ENCODE results near the gene DTX3. TPM values are rescaled to one million over a fixed set of nuclear protein-coding genes. Genes with fewer than 3 reads are reported as not detected.
"Not testable (repeated sequence)": the region's sequence is repeated elsewhere in the genome, so short reads cannot be mapped to it uniquely, and the experiment has no call there.

The DTX3 gene
- total RNA-seq, 1 donor from 2014 or later, result 43.7 TPM

DNA sequence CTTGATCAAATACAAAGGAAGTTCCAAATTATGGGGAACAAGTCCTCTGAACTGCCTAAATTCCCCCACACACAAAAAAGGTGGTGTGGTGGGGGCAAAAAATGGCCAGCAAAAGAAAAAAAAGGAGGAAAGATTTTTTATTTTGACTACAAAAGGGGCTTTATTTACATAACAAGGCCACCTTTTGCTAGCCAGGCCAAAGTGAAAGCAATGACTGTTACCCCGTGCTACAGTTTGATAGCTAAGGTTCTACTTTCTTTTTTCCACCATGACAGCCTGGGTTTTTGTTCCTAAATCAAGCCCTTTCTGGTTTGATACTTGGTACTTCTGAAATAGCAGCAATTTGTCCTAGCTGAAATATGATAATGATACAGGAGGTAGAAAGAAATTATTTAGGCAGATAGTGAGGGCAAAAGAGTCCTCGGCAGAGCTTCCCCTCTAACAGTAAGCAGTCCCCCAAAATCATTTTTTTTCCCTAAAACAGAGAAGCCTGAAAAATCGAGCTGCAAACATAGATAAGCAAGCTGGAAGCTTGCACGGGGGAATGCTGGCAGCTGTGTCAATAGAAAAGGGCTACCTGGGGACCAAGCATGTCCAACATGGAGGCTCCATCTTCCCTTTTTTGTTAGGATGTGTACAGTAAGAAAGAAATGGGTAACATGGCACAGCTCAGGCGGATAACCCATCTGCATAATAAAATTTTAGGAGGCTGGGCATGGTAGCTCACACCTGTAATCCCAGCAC, 37.2 kb downstream of the DTX3 start:
- Mint-ChIP-seq H3K27me3 (ENCODE audit: unreplicated experiment) (no peaks in the 10 kb centered on the region), H3K36me3 (ENCODE audit: low read depth, unreplicated experiment) (peaks cover 4% of the 10 kb centered on the region), H3K9me3 (ENCODE audit: unreplicated experiment) (peaks cover 4% of the 10 kb centered on the region), H3K4me3 (ENCODE audit: unreplicated experiment) (no peak overlapping the region), H3K27ac (ENCODE audit: unreplicated experiment) (no peak overlapping the region), H3K4me1 (ENCODE audit: unreplicated experiment) (no peaks in the 10 kb centered on the region)
- TF ChIP-seq, protein P1, sequence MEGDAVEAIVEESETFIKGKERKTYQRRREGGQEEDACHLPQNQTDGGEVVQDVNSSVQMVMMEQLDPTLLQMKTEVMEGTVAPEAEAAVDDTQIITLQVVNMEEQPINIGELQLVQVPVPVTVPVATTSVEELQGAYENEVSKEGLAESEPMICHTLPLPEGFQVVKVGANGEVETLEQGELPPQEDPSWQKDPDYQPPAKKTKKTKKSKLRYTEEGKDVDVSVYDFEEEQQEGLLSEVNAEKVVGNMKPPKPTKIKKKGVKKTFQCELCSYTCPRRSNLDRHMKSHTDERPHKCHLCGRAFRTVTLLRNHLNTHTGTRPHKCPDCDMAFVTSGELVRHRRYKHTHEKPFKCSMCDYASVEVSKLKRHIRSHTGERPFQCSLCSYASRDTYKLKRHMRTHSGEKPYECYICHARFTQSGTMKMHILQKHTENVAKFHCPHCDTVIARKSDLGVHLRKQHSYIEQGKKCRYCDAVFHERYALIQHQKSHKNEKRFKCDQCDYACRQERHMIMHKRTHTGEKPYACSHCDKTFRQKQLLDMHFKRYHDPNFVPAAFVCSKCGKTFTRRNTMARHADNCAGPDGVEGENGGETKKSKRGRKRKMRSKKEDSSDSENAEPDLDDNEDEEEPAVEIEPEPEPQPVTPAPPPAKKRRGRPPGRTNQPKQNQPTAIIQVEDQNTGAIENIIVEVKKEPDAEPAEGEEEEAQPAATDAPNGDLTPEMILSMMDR (IDR thresholded peaks at IDR 0.05; ENCODE audit: unreplicated experiment), result no peak
- no peak for DNase-seq (ENCODE audit: low spot score)

DNA sequence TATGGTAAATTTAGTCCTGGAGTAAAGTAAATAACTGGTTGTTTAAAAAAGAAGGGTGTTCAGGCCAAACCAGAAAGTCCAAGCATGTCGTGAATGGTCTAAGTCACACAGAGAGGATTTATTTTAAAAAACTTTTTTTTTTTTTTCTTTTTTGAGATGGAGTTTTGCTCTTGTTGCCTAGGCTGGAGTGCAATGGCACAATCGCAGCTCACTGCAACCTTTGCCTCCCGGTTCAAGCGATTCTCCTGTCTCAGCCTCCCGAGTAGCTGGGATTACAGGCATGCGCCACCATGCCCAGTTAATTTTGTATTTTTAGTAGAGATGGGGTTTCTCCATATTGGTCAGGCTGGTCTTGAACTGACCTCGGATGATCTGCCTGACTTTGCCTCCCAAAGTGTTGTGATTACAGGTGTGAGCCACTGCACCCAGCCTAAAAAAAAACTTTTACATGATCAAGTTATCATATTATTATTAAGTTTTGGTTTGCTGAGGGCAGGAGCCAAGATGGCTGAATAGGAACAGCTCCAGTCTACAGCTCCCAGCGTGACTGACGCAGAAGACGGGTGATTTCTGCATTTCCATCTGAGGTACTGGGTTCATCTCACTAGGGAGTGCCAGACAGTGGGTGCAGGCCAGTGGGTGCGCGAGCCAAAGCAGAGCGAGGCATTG, 41.5 kb downstream of the DTX3 start:
- H3K27ac Mint-ChIP-seq (ENCODE audit: unreplicated experiment); H3K36me3 Mint-ChIP-seq (ENCODE audit: low read depth, unreplicated experiment); H3K9me3 Mint-ChIP-seq (ENCODE audit: unreplicated experiment); H3K4me3 Mint-ChIP-seq (ENCODE audit: unreplicated experiment); DNase-seq (ENCODE audit: low spot score); H3K27me3 Mint-ChIP-seq (ENCODE audit: unreplicated experiment); H3K4me1 Mint-ChIP-seq (ENCODE audit: unreplicated experiment): not testable (repeated sequence)

DNA sequence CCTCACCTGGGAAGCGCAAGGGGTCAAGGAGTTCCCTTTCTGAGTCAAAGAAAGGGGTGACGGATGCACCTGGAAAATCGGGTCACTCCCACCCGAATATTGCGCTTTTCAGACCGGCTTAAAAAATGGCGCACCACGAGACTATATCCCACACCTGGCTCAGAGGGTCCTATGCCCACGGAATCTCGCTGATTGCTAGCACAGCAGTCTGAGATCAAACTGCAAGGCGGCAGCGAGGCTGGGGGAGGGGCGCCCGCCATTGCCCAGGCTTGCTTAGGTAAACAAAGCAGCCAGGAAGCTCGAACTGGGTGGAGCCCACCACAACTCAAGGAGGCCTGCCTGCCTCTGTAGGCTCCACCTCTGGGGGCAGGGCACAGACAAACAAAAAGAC, 42.0 kb downstream of the DTX3 start:
- H3K4me1 Mint-ChIP-seq (ENCODE audit: unreplicated experiment); H3K27ac Mint-ChIP-seq (ENCODE audit: unreplicated experiment); H3K36me3 Mint-ChIP-seq (ENCODE audit: low read depth, unreplicated experiment); H3K4me3 Mint-ChIP-seq (ENCODE audit: unreplicated experiment); DNase-seq (ENCODE audit: low spot score); H3K9me3 Mint-ChIP-seq (ENCODE audit: unreplicated experiment); H3K27me3 Mint-ChIP-seq (ENCODE audit: unreplicated experiment): not testable (repeated sequence)

DNA sequence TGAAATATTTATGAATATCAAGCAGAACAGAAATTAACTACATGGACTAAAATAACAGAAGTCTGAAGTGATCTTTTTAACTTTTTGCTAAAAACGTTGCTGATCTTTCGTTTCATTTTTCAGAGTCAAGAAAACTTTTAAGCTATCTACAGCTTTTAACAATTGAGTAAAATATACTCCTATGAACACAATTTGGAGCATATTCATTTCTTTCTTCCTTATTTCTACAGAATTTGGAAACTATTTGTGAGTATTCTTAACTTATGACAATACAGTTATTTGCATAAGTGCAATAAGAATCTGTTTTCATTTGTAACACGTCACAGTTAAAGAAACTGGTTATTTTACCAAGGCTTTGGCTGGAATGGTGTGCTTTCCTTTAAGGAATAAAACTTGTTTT, 49.4 kb downstream of the DTX3 start:
- Mint-ChIP-seq H3K27me3 (ENCODE audit: unreplicated experiment) (peaks cover 1% of the 10 kb centered on the region), H3K4me3 (ENCODE audit: unreplicated experiment) (no peak overlapping the region), H3K9me3 (ENCODE audit: unreplicated experiment) (no peaks in the 10 kb centered on the region), H3K4me1 (ENCODE audit: unreplicated experiment) (no peaks in the 10 kb centered on the region), H3K27ac (ENCODE audit: unreplicated experiment) (no peak overlapping the region), H3K36me3 (ENCODE audit: low read depth, unreplicated experiment) (peaks cover 14% of the 10 kb centered on the region)
- TF ChIP-seq, protein P1 (IDR thresholded peaks at IDR 0.05; ENCODE audit: unreplicated experiment), result no peak
- DNase-seq (ENCODE audit: low spot score), result no peak

DNA sequence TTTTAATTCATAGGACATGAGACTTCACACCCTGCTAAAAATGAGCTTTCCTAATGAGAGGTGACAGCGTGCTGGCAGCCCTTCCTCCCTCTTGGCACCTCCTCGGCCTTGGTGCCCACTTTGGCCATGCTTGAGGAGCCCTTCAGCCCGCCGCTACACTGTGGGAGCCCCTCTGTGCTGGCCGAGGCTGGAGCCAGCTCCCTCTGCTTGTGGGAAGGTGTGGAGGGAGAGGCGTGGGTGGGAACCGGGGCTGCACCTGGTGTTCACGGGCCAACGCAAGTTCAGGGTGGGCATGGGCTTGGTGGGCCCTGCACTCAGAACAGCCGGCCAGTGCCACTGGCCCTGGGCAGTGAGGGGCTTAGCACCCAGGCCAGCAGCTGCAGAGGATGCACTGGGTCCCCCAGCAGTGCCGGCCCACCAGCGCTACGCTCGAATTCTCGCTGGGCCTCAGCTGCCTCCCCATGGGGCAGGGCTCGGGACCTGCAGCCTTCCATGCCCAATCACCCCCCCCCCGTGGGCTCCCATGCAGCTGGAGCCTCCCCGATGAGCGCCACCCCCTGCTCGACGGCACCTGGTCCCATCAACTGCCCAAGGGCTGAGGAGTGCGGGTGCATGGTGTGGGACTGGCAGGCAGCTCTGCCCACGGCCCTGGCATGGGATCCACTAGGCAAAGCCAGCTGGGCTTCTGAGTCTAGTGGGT, 51.1 kb downstream of the DTX3 start:
- H3K27ac Mint-ChIP-seq (ENCODE audit: unreplicated experiment), result no peak overlapping the region
- DNase-seq (ENCODE audit: low spot score), result no peak
- no peaks in the 10 kb centered on the region for H3K4me1 Mint-ChIP-seq (ENCODE audit: unreplicated experiment)
- no peak overlapping the region for H3K4me3 Mint-ChIP-seq (ENCODE audit: unreplicated experiment)
- no peaks in the 10 kb centered on the region for H3K9me3 Mint-ChIP-seq (ENCODE audit: unreplicated experiment)
- peaks cover 3% of the 10 kb centered on the region for H3K27me3 Mint-ChIP-seq (ENCODE audit: unreplicated experiment)
- peaks cover 15% of the 10 kb centered on the region for H3K36me3 Mint-ChIP-seq (ENCODE audit: low read depth, unreplicated experiment)
- TF ChIP-seq, protein P1 (IDR thresholded peaks at IDR 0.05; ENCODE audit: unreplicated experiment), result no peak

DNA sequence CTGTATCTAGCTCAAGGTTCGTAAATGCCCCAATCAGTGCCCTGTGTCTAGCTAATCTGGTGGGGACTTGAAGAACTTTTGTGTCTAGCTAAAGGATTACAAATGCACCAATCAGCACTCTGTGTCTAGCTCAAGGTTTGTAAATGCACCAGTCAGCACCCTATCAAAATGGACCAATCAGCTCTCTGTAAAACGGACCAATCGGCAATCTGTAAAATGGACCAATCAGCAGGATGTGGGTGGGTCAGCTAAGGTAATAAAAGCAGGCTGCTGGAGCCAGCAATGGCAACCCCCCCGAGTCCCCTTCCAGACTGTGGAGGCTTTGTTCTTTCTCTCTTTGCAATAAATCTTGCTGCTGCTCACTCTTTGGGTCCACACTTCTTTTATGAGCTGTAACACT, 51.8 kb downstream of the DTX3 start:
- H3K9me3 Mint-ChIP-seq (ENCODE audit: unreplicated experiment); H3K4me1 Mint-ChIP-seq (ENCODE audit: unreplicated experiment); H3K4me3 Mint-ChIP-seq (ENCODE audit: unreplicated experiment); H3K27me3 Mint-ChIP-seq (ENCODE audit: unreplicated experiment); DNase-seq (ENCODE audit: low spot score); H3K27ac Mint-ChIP-seq (ENCODE audit: unreplicated experiment): not testable (repeated sequence)
- H3K36me3 Mint-ChIP-seq (ENCODE audit: low read depth, unreplicated experiment), result peaks cover 15% of the 10 kb centered on the region
